DMS79 treated with DMSO at 0.1 percent for 48 hours (cell line): Measurements from ENCODE around the gene ALDH1A1.

Experiments
- DNase-seq: peaks from one replicate; lab custom pipeline; 2025; lab: John Stamatoyannopoulos, UW

Gene ALDH1A1

DNA sequence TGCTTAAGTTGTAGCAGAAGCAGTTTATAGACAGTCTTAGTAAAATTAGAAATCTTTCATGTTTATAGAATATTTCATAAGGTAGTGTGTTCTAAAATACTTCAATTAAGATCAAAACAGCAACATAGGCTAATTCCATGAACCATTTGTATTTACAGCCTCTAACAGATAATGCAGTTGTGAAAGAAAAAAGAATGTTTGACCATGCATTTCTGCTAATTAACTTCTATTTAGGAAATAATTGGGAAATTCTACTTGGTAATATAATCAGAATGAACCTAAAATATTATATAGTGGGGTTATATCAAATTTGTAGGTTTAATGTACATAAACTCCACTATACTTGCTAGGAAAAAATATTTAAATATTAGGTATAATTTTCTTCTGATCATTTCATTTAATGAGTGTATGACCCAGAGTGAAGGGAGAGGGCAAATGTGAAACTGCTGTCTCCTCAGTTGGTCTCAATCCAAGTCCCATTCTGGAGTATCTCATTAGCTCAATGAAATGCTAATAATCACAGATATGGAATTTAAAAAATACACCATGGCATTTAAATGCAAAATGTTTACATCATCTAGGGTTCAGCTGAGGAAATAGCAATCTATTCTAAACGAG lies 34.9 kb downstream of the ALDH1A1 start:
- no peak for DNase-seq

DNA sequence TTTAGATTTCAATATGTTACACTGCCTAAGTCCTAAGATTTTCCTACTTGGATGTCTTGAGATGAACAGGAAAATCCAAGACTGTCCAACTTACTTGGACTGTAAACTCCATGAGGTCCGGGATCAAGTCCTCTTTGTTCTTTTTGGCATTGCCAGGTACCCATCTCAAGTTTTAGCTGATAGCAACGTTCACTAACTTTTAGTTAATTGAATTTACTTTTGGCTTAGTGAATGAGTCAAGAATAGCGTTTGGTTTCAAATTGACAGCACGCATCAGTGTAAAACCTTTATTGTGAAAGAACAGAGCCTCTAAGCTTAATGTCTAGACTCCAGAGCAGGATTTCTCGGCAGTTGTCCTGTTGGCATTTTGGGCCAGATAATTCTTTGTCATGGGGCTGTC lies 37.2 kb downstream of the ALDH1A1 start:
- no peak for DNase-seq

DNA sequence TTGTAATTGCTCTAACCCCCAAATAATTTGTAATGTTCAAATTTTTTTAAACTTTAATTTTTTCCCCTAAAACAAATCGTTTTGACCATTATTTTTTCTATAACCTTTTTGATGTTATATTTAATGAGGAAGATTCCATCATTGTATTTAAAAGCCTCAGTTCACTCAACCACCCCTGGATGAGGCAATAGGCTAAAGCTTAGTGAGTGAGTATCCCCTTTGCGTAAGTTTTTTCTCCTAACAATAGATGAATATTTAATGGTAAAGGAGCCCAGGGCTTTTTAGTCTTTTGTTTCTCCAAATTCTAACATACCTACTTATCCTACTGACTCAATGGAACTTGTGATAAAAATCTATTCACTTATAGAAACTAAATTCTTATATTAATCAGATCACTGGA lies 38.1 kb downstream of the ALDH1A1 start:
- DNase-seq = no peak

DNA sequence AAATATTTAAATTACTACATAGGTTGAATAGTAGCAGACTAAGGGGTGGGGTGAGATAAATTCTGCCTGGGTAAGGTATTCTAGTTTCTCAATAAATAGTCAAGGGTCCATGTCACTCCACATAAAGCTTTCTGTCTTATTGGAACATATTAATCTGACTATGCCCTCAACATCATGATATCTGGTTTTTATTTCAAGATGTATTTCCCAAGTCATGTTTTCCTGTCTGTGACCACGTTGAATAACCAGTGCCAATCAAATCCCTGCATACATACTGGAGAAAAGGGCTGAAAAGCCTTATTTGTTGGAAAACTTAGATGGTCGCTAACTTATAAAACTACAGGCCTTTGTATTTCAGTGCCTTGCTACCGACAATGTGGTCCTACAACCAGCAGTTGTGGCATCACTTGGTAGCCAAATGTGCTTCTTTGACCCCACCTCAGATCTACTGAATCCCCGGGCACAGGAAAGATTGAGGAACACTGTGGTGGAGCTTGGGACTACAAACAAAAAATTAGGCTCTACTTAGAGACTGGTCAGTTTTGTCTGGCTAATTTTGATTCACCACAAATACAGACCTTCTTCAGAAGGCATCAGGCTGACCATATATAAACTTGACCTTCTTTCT lies 39.4 kb downstream of the ALDH1A1 start:
- DNase-seq = no peak

DNA sequence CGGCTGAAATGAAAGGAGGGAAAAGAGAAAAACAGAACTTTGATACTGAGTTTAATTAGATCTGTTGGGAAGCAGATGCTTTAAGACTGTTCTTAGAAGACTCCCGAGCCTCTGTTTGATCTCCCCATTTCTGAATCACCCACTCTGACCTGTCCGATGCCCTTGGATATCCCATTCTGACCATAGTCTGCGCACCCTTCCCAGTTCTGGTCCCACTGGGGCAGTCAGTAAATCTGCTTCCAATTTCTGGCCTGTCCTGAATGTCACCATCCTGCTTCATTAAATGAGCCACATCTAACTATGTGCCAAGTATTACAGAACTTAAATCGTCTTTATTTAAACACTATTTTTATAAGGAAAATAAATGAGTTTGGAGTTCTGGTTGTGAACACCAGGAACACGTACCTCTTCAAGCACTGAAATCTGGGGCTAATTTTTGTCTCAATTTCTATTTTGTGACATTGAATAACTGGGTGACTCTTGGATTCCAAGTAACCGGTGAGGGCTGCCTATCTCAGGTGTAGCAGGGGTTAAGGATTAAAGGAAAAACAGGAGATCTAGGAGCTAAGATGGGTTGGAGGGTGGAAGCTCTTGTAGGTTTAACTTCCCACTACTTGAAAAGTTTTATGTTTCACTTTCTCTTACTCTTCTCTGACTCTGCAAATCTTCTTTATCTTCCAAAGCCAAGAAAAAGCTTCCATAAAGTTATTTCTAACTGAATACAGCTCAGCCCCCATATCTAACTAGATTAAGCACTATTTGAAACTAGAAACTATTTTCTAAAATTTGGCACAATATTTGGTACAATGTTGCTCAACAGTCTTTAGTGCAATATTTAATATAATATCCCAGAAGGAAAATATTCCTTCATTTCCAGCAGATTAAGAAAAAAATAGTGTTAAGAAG lies 40.1 kb downstream of the ALDH1A1 start:
- DNase-seq = no peak

DNA sequence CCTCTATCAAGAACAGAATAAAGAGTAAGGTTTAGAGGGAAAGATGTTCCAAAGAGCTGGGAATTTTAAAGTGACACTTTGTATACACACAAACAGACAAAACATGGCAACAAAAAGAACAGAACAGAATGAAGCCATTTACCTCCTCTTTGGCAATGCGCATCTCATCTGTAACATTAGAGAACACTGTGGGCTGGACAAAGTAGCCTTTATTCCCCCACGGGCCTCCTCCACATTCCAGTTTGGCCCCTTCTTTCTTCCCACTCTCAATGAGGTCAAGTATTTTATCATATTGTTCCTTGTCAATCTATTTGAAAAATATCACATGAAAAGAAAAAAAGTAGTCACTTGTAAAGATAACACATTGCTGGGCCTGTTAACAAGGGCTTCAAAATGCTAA lies 41.0 kb downstream of the ALDH1A1 start:
- DNase-seq = no peak

DNA sequence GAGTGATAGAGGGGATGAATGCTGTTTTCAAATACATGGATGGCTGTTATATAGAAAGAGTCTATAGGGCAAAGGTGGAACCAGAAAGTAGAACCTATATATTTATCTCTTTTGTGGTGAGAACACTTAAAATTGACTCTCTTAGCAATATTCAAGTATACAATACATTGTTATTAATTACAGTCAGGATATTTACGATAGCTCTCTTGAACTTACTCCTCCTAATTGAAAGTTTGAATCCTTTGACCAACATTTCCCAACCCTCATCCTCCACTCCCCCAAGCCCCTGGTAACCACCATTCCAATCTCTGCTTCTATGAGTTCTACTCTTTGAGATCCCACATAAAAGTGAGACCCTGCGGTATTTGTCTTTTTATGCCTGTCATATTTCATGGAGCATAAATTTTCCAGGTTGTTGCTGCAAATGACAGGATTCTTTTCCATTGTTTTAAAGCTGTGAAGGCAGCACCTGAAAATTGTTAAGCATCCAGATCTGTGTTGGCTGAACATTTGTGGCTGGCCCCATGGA lies 41.5 kb downstream of the ALDH1A1 start:
- no peak for DNase-seq

DNA sequence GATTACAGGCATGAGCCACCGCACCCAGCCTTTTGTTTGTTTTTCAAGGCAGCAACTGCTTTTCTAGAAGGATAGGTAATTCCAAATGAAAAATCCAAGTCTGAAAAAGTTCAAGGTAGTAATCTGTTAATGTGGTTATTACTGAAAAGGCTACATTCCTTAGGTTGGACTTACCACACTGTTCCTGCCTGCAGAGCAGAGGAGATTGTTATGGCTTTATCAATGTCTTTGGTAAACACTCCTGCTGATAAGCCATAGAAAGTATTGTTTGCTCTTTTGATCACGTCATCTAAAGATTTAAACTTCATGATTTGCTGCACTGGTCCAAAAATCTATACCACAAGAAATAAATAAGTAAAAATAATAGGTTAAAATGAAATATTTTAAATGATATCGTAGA lies 43.4 kb downstream of the ALDH1A1 start:
- no peak for DNase-seq

DNA sequence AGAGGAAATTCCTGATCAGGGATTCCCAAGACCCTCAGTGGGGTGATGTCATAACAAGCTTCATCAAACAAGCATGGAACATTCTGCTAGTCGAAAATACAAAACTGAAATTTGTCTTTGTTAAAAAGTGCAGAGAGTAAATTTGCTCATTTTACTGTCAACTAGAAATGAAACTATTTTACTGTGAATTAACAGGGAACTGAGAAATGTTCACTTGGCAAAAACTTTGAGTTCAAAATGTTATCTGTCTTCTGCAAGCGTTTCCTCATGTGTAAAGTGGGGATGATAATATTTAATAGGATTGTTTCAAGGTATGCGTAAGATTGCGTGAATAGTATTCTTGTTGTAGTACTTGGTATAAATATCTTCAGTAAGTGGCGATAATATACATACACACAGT lies 45.4 kb downstream of the ALDH1A1 start:
- no peak for DNase-seq

DNA sequence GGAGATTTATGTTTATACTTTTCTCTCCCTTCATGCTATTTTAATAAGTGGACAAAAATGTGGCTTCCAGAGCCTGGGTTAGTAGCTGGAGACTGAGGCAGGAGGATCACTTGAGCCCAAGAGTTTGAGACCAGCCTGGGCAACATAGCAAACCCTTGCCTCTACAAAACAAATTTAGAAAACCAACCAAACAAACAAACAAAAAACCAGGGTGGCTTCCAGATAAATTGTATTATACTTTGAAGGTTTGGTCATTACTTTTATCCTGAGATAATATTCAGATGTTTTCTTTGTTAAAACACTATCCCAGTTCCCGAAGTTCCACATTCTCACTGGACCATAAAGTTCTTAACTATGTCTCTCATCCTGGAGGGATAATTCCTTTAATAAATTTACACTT lies 46.0 kb downstream of the ALDH1A1 start:
- DNase-seq = no peak

DNA sequence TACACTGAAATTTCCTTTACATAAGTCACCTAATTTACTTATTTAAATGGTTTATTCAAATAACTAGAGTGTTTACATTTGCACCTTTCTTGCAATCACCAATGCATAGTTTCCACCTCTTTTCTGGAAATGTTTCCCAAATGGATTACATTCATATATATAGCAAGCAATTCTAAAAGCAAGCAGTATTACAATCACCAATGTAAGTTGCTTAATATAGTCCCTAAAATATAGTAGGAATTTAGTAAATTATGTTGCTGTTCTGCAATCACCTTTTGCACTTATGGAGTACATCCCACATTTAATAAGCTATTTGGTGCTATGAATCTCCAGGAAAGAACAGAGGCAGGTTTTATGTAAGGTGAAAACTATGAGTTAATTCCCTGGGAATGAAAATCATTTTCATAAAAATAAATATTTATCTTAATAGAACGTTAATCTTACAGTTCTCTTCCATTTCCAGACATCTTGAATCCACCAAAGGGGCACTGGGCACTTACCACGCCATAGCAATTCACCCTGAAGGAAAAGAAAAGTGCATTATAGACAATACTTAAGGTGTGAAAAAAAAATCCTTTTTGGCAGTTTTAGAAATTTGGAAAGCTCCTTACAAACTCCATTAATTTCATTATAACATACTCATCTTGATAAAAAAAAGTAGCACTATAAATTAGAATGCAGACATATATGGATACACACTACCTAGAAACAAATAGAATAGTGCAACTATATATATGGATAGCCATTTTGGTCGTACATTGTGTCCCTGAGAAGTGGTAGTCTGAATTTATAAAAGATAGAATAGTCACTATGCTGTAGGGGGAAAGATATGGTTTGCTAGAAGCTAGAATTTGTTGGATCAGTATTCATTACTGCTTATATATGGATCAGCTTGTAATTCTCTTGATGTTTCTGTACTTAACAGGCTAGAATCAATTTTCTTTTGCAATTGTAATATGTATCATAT lies 47.1 kb downstream of the ALDH1A1 start:
- no peak for DNase-seq

DNA sequence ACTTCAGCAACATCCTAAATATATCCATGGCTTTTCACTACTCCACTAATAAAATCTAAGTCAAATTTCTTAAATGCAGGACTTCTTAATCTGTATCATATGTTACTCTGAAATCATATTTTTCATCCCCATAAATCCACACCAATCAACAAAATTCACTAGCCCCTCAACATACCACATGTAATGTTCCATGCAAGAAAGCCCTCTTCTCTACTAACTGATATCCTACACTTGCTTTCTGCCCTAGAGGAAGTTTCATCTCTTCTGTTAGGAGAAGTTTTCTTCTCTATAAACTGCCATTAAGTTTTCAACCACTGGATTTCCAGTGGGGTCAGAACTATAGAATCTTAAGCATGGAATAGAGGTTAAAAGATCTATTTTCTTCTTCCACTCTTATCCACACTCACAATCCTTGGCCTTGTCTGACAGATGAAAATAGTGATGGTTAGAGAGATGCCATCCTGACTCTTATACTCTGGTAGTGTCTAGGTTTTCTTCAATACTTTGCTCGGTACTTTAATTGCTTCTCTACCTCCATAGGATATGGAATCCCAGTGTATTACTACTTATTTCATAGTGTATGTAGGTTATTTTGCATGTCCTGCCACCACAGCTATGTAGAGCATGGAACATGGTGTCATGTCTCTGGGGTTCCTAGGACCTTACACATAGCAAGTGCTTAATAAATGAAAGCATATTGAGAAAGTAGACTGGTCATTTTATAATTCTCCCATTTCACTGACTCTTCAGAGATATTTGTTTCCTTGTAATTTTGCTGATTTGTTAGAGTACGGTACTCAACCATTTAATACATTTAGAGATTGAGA lies 48.4 kb downstream of the ALDH1A1 start:
- DNase-seq = no peak

DNA sequence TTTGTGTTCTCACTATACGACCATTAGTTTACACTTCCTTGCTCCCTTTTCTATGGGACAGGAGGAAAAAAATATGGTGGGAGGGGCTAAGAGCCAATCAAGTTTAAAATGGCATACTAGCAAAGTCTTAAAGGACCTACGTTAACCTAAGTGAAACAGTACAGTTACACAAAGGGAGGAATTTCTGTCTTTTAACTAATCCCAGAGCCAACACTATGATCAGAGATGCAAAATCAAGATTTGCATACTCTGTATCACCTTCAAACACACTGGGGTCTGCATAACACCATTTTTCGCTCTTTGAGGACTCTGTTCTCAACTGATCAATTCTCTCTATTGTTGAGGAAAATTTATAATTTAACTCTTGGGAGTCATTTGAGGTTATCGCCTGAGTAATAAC lies 49.8 kb downstream of the ALDH1A1 start:
- DNase-seq = no peak

DNA sequence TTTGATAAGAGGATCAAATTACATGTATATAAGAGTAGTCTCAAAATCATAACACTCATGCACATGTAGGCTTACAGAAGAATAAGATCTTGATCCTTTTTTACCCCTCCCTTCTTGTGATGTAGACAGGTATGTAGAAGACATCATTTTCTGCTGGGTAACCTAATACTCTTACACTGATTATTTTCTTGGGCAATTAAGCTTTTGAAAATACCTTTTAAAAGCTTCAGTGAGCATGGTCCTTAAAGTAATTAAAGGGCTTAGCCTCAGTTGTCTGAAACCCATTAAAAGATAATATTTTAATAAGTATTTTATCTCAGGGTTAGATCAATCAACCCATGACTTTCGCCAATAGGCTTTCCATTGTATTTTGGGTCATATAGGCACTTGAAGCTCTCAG lies 50.6 kb downstream of the ALDH1A1 start:
- no peak for DNase-seq

DNA sequence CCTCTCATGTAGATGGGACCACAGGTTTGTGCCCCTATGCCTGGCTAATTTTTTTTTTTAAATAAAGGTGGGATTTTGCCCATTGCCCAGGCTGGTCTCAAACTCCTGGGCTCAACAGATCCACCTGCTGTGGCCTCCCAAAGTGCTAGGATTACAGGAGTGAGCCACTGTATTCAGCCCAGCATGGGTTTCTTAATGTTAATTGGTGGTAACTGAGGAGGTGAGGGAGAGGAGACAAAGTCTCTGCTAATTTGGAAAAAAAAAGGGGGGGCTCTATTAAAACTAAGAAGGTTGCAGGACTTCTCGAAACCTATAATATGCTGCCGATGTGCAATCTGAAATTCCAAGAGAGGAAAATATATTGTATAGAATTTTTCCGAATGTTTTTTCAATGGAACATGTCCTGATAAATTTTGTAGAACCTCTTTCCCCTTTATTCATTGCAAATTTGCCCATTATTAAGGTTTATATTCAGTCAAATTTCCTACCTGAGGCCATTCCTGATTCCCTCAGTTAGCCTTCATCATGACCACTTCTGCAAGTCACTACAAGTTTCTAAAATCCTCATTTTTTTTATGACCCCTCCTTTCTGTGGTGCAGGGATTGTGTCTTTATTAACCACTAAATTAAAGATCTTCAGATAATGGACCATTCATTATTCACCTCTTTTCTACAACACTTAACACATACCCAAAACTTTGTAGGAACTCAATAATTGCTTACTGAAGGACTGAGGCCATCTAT lies 52.9 kb downstream of the ALDH1A1 start:
- DNase-seq = no peak

DNA sequence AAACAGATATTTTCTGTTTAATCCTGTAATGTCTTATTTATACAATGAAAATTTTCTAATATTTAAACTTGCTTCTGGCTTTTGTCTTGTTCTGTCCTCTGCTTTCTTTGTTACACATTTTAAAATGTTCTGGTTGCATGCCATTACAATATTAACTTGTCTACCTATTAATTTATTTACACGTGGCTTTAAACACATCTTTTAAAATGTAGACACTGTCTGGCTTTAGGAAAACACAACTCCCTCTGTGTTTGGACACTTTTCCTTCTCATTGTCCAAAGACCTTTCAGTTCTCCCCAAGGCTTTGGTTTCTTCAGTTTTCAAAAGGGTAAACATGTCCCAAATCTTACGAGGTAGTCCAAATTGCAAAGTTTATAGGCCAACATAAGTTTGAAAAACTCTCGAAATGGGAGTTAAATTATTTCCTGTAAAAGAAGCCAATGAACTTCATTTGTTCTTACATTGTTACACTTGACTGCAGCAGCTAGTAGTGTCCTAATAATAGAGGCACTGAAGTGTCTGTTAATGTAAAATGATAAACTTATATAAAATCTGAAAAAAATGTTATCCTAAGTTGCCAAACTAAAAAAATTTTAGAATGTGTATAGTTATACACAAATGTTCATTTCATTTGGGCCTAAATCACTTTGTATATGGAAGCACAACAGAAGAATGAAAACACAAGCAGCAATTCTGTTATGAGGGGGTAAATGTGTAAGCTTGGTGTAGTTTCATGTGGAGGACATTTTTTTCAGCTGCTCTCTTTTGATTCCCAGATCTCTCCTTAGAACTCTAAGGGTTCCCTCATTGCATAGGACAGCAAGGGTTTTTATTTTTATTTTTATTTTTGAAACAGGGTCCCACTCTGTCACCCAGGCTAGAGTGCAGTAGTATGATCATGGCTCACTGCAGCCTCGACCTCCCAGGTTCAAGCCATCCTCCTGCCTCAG lies 53.8 kb downstream of the ALDH1A1 start:
- no peak for DNase-seq

DNA sequence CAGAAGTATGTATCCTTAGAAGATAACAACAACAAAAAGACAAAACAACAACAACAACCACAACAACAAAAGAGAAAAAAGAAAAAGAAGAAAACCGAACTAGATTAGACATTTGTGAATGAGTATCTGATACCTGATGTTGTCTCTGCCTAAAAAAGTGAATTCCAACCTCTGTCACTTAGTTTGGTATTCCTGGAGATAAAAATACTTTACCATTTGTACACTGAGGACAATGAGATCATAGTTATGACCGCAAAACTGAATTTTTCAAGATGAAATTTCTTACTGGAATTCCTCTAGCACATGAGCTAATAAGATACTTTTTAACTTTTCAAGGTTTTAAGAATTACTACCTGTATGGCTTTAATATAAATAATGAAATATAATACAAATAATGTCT lies 54.5 kb downstream of the ALDH1A1 start:
- no peak for DNase-seq

DNA sequence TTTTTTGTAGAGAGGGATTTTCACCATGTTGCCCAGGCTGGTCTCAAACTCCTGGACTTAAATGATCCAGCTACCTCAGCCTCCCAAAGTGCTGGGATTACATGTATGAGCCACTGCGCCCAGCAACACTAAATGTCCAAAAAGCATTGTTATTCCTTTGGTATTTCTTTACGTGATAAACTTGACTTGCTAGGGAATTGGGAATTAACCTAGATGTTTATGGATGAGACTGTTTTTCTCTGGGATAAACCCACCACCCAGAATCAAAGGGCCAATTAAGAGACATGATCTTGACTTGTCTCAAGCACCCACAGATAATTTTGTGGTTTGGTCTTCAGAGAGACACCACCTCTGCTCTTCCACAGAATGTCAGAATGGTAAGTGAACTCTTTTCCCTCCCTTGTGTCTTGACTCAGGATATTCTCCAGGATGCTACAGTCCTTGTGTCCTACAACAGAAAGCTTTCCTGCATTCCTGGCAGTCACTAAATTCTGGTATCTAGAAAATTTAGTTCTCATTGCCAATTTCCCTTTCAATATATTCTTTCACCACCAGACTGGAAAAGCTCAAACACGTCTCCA lies 55.7 kb downstream of the ALDH1A1 start:
- DNase-seq = no peak

DNA sequence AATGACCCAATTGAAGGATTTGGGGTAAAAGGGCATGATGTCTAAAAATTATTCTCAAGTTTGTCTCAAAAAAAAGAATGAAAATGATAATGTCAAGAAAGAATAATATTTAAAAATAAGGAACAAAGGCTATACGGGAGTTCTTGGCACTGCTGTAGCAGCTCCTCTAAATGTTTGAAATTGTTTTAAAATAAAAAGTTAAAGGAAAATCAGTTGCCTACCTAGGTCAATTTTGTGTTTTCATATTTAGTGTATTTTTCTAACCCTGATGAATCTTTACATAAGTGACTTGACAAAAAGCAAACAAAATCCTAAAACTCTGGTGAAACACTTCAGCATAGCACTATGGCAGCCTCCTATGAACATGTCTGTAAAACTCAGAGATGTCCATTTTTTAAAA lies 56.4 kb downstream of the ALDH1A1 start:
- no peak for DNase-seq
